ENCODE data around the gene OR10G4.

OR10G4 gene, protein sequence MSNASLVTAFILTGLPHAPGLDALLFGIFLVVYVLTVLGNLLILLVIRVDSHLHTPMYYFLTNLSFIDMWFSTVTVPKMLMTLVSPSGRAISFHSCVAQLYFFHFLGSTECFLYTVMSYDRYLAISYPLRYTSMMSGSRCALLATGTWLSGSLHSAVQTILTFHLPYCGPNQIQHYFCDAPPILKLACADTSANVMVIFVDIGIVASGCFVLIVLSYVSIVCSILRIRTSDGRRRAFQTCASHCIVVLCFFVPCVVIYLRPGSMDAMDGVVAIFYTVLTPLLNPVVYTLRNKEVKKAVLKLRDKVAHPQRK

GRCh38 chr11:124012697-124013096, at the start of gene OR10G4:
OR10G4 (plus strand) TSS chr11:124012997; CDS start chr11:124015575, 2,578 bp downstream.
- no peak for TF ChIP-seq CTCF (IDR thresholded peaks at IDR 0.05)

DNA sequence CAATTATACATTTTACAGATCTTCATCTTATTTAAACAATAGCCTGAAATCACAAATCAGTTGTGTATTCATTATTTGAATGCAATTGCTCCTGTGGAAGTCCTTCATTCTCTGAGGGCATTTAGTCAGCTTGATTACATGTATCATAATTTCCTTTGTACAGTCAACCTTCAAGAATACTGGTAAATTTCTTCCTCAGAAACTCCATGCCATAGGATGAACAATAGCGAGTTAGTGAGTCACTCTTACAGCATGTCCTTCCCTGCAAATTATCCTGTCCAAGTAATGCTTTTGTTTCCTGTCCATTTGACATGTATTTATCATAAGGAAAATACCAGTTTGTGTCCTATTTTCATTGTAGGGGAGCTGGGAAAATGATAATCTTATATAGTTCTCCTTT, 39.0 kb upstream of the OR10G4 start:
- no peak for TF ChIP-seq CTCF (IDR thresholded peaks at IDR 0.05)

- no peak for TF ChIP-seq CTCF (IDR thresholded peaks at IDR 0.05)
These were observed 35.8 kb upstream of the OR10G4 start for GRCh38 chr11:123976770-123977560.

- no peak for TF ChIP-seq CTCF (IDR thresholded peaks at IDR 0.05)
These were observed 35.0 kb upstream of the OR10G4 start, which contains the start of gene OR10S1 for GRCh38 chr11:123977731-123978347. OR10S1 (minus strand) TSS chr11:123977781; CDS start chr11:123977664, 117 bp downstream.

GRCh38 chr11:123979311-123979710, 33.5 kb upstream of the OR10G4 start:
- TF ChIP-seq CTCF (IDR thresholded peaks at IDR 0.05) = no peak

DNA sequence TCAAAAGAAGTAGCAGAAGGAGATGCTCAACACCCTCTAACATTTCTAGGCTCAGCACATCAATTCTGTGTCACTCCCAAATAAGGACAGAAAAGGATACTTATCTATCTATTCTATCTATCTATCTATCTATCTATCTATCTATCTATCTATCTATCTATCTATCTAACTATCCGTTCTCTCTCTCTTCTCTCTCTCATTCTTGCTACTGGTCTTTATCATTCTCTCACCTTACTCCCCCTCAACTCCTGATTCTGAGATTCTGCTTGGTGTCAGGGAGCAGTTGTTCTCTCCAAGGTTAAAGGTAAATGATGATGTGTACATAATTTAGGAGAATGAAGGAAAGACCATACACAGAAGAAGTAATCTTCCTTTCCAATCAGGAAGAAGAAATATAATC, 17.7 kb upstream of the OR10G4 start, which contains the start of gene OR10G6:
TSS of gene OR10G6 (minus strand) at position 43 of the 400 bp plus-strand sequence. CDS start at position 43, 0 bp downstream.
- no peak for TF ChIP-seq CTCF (IDR thresholded peaks at IDR 0.05)

DNA sequence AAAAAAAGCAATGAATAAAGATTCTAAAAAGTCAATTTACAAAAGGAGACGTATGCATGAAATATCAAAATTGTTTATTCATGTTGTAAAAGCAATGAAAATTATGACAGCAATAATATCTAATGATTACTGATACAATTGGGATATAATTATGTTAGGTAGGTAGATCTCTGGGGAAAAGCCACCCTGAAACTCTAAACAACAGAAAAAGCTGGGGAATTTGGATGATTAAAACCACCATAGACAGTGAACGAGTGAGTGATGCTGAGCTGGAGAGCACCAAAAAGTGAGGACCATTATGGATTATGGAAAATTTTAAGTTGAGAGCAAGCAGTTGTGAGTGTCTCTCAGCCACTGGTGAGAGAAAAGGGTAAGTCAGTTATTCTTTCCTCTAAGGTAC, 13.7 kb downstream of the OR10G4 start, which contains the start of gene OR10G8:
TSS of gene OR10G8 (plus strand) at position 301 of the 400 bp plus-strand sequence. CDS start 2,825 bp downstream, outside the sequence.
- TF ChIP-seq CTCF (IDR thresholded peaks at IDR 0.05) = no peak

Data from LNCAP (cell line).